ENCODE results near the gene PSMD7. TPM values are rescaled to one million over a fixed set of nuclear protein-coding genes. Genes with fewer than 3 reads are reported as not detected.
A peak's percentile ranks its signal among the peaks of the same experiment; 100 is the strongest.
"Not testable (repeated sequence)": the region's sequence is repeated elsewhere in the genome, so short reads cannot be mapped to it uniquely, and the experiment has no call there.

Gene PSMD7
- total RNA-seq, 2 experiments from 2014 or later, result 123 to 127 TPM

- no peaks in the 10 kb centered on the region for H3K4me1 ChIP-seq (ENCODE audit: insufficient read depth, low read length)
- TF ChIP-seq CTCF (IDR thresholded peaks at IDR 0.05), result no peak
- Mint-ChIP-seq H3K4me3 (no peak overlapping the region), H3K36me3 (ENCODE audit: low read depth) (peaks cover 3% of the 10 kb centered on the region), H3K9me3 (no peaks in the 10 kb centered on the region), H3K27me3 (no peaks in the 10 kb centered on the region), H3K27ac (no peak overlapping the region), H3K4me1 (ENCODE audit: low read depth) (no peaks in the 10 kb centered on the region)
- no peak overlapping the region for H3K4me3 ChIP-seq (ENCODE audit: low read length)
- peaks cover 3% of the 10 kb centered on the region for H3K36me3 ChIP-seq (ENCODE audit: insufficient read depth, low read length)
- no peaks in the 10 kb centered on the region for H3K27me3 ChIP-seq (ENCODE audit: control insufficient read depth in 1 of 2, insufficient read depth in 2 of 2, low read length in 2 of 2)
- ATAC-seq (ENCODE audit: poor library complexity) (no peak), DNase-seq (no peak)
- no peak overlapping the region for H3K27ac ChIP-seq (ENCODE audit: low read depth in 1 of 2, low read length in 2 of 2)
- no peaks in the 10 kb centered on the region for H3K9me3 ChIP-seq (ENCODE audit: control insufficient read depth in 1 of 2, insufficient read depth in 1 of 2, low read length in 2 of 2)
- CTCF ChIA-PET, result no interaction called here
- intact Hi-C loops (cut with DNase I, micrococcal nuclease), result no loop called here
- POLR2A ChIA-PET, result no interaction called here
These were observed 24.1 kb downstream of the PSMD7 start for GRCh38 chr16:74320707-74321106.

- ChIA-PET CTCF (no interaction called here), POLR2A (no interaction called here)
- H3K27me3 Mint-ChIP-seq, result no peaks in the 10 kb centered on the region
- ATAC-seq (ENCODE audit: poor library complexity) (no peak), DNase-seq (no peak)
- H3K4me1 Mint-ChIP-seq (ENCODE audit: low read depth), result no peaks in the 10 kb centered on the region
- Histone ChIP-seq H3K27me3 (ENCODE audit: control insufficient read depth in 1 of 2, insufficient read depth in 2 of 2, low read length in 2 of 2) (no peaks in the 10 kb centered on the region), H3K9me3 (ENCODE audit: control insufficient read depth in 1 of 2, insufficient read depth in 1 of 2, low read length in 2 of 2) (no peaks in the 10 kb centered on the region), H3K27ac (ENCODE audit: low read depth in 1 of 2, low read length in 2 of 2) (no peak overlapping the region), H3K4me1 (ENCODE audit: insufficient read depth, low read length) (no peaks in the 10 kb centered on the region), H3K4me3 (ENCODE audit: low read length) (no peak overlapping the region), H3K36me3 (ENCODE audit: insufficient read depth, low read length) (peaks cover 7% of the 10 kb centered on the region)
- peak overlapping the region; percentile 33 for H3K27ac Mint-ChIP-seq
- H3K36me3 Mint-ChIP-seq (ENCODE audit: low read depth), result peaks cover 10% of the 10 kb centered on the region
- intact Hi-C loops (cut with DNase I, micrococcal nuclease), result no loop called here
- no peak overlapping the region for H3K4me3 Mint-ChIP-seq
- no peaks in the 10 kb centered on the region for H3K9me3 Mint-ChIP-seq
- TF ChIP-seq CTCF (IDR thresholded peaks at IDR 0.05), result no peak
These were observed 24.7 kb downstream of the PSMD7 start for GRCh38 chr16:74321356-74321755.

- no peak for TF ChIP-seq CTCF (IDR thresholded peaks at IDR 0.05)
- H3K4me1 ChIP-seq (ENCODE audit: insufficient read depth, low read length), result no peaks in the 10 kb centered on the region
- H3K27ac ChIP-seq (ENCODE audit: low read depth in 1 of 2, low read length in 2 of 2), result no peak overlapping the region
- DNase-seq (no peak), ATAC-seq (ENCODE audit: poor library complexity) (no peak)
- no peaks in the 10 kb centered on the region for H3K27me3 ChIP-seq (ENCODE audit: control insufficient read depth in 1 of 2, insufficient read depth in 2 of 2, low read length in 2 of 2)
- H3K27me3 Mint-ChIP-seq, result no peaks in the 10 kb centered on the region
- peaks cover 18% of the 10 kb centered on the region for H3K36me3 Mint-ChIP-seq (ENCODE audit: low read depth)
- H3K4me1 Mint-ChIP-seq (ENCODE audit: low read depth), result no peaks in the 10 kb centered on the region
- H3K4me3 Mint-ChIP-seq, result no peak overlapping the region
- peaks cover 11% of the 10 kb centered on the region for H3K36me3 ChIP-seq (ENCODE audit: insufficient read depth, low read length)
- H3K9me3 Mint-ChIP-seq, result no peaks in the 10 kb centered on the region
- intact Hi-C loops (cut with DNase I, micrococcal nuclease), result no loop called here
- no peaks in the 10 kb centered on the region for H3K9me3 ChIP-seq (ENCODE audit: control insufficient read depth in 1 of 2, insufficient read depth in 1 of 2, low read length in 2 of 2)
- no peak overlapping the region for H3K4me3 ChIP-seq (ENCODE audit: low read length)
- POLR2A ChIA-PET, result no interaction called here
- no peak overlapping the region for H3K27ac Mint-ChIP-seq
- CTCF ChIA-PET, result no interaction called here
These were observed 25.7 kb downstream of the PSMD7 start for GRCh38 chr16:74322301-74322710.

- ATAC-seq (ENCODE audit: poor library complexity); CTCF ChIA-PET; H3K27ac ChIP-seq (ENCODE audit: low read depth in 1 of 2, low read length in 2 of 2); H3K27me3 Mint-ChIP-seq; POLR2A ChIA-PET; H3K4me3 Mint-ChIP-seq; H3K27me3 ChIP-seq (ENCODE audit: control insufficient read depth in 1 of 2, insufficient read depth in 2 of 2, low read length in 2 of 2); H3K9me3 ChIP-seq (ENCODE audit: control insufficient read depth in 1 of 2, insufficient read depth in 1 of 2, low read length in 2 of 2); DNase-seq; intact Hi-C loops (cut with DNase I, micrococcal nuclease); H3K4me3 ChIP-seq (ENCODE audit: low read length); H3K4me1 Mint-ChIP-seq (ENCODE audit: low read depth); H3K27ac Mint-ChIP-seq; H3K4me1 ChIP-seq (ENCODE audit: insufficient read depth, low read length); H3K9me3 Mint-ChIP-seq: not testable (repeated sequence)
- peaks cover 28% of the 10 kb centered on the region for H3K36me3 Mint-ChIP-seq (ENCODE audit: low read depth)
- H3K36me3 ChIP-seq (ENCODE audit: insufficient read depth, low read length), result peaks cover 11% of the 10 kb centered on the region
These were observed 28.2 kb downstream of the PSMD7 start for GRCh38 chr16:74324777-74325176.
